GM23338 (cell line): Measurements from ENCODE around the gene SWT1. TPM values are rescaled to one million over a fixed set of nuclear protein-coding genes. Genes with fewer than 3 reads are reported as not detected.

Experiments used
- ATAC-seq: fragments of 200-7000 bp; cut with Tn5 transposase; 3 replicates; pipeline ENCODE4 v1.9.1; 2020
- DNase-seq: peaks from one replicate; pipeline ENCODE4 v3.0.0-alpha.2; 2015; ENCODE audit warnings: low spot score
- H2AFZ ChIP-seq: fragments of 200-600 bp; sonication (generic); 2 replicates; pipeline ENCODE4 v1.8.0; 2016; ENCODE audit warnings: antibody characterized with exemption, mild to moderate bottlenecking, moderate library complexity
- H3F3A ChIP-seq: fragments of 200-600 bp; sonication (generic); replicated peaks from 2 replicates; pipeline ENCODE4 v1.8.0; 2017; ENCODE audit warnings: antibody characterized with exemption, mixed run types, low read depth
- H3K27ac ChIP-seq: fragments of 200-600 bp; sonication (generic); 2 replicates; pipeline ENCODE4 v1.6.1; 2016; ENCODE audit warnings: low read depth
- H3K27me3 ChIP-seq: fragments of 200-600 bp; sonication (generic); 2 replicates; pipeline ENCODE4 v1.8.0; 2016; ENCODE audit warnings: mild to moderate bottlenecking, mixed run types, moderate library complexity; ENCODE audit not compliant: insufficient read depth
- H3K36me3 ChIP-seq: fragments of 200-600 bp; sonication (generic); 2 replicates; pipeline ENCODE4 v1.8.0; 2016; ENCODE audit warnings: mild to moderate bottlenecking; ENCODE audit not compliant: insufficient read depth
- H3K4me1 ChIP-seq: fragments of 200-600 bp; sonication (generic); 2 replicates; pipeline ENCODE4 v1.8.0; 2016; ENCODE audit warnings: mild to moderate bottlenecking, moderate library complexity; ENCODE audit not compliant: insufficient read depth
- H3K4me2 ChIP-seq: fragments of 200-600 bp; sonication (generic); 2 replicates; pipeline ENCODE4 v1.7.1; 2017; ENCODE audit warnings: mixed run types
- H3K4me3 ChIP-seq: fragments of 200-600 bp; sonication (generic); 2 replicates; pipeline ENCODE4 v1.6.1; 2016; ENCODE audit warnings: mixed run types
- H3K79me2 ChIP-seq: fragments of 200-600 bp; sonication (generic); replicated peaks from 2 replicates; pipeline ENCODE4 v1.8.0; 2017; ENCODE audit warnings: mild to moderate bottlenecking; ENCODE audit not compliant: insufficient read depth
- H3K9me2 ChIP-seq: fragments of 200-600 bp; sonication (generic); 2 replicates; pipeline ENCODE4 v1.8.0; 2017; ENCODE audit not compliant: insufficient read depth
- H4K20me1 ChIP-seq: fragments of 200-600 bp; sonication (generic); replicated peaks from 2 replicates; pipeline ENCODE4 v1.8.0; 2017; ENCODE audit warnings: mild to moderate bottlenecking; ENCODE audit not compliant: insufficient read depth
- H3K27ac Mint-ChIP-seq: 2 replicates; pipeline ENCODE4 v1.8.0; 2020; ENCODE audit warnings: inconsistent platforms, mild to moderate bottlenecking, moderate library complexity, mixed read lengths
- H3K27me3 Mint-ChIP-seq: 3 replicates; pipeline ENCODE4 v1.8.0; 2022; ENCODE audit warnings: low read depth, mild to moderate bottlenecking, moderate library complexity, mixed read lengths, inconsistent platforms; ENCODE audit not compliant: insufficient read depth, poor library complexity
- H3K36me3 Mint-ChIP-seq: 3 replicates; pipeline ENCODE4 v1.8.0; 2021; ENCODE audit warnings: low read depth, mild to moderate bottlenecking, inconsistent platforms, moderate library complexity, mixed read lengths
- H3K4me1 Mint-ChIP-seq: 3 replicates; pipeline ENCODE4 v1.8.0; 2020; ENCODE audit warnings: mild to moderate bottlenecking, inconsistent platforms, mixed read lengths
- H3K4me3 Mint-ChIP-seq: 3 replicates; pipeline ENCODE4 v1.8.0; 2021; ENCODE audit warnings: moderate library complexity, mild to moderate bottlenecking, inconsistent platforms, mixed read lengths
- H3K9me3 Mint-ChIP-seq: 3 replicates; pipeline ENCODE4 v1.8.0; 2020; ENCODE audit warnings: moderate library complexity, mild to moderate bottlenecking, inconsistent platforms, mixed read lengths
- CREB1 ChIP-seq: fragments of 250-450 bp; sonication (Bioruptor Pico); IDR thresholded peaks from 2 replicates; pipeline ENCODE4 v1.5.0; 2020; ENCODE audit warnings: low read depth, mild to moderate bottlenecking, moderate library complexity
- CTCF ChIP-seq, 2 experiments: fragments of 200-600 bp in 1 of 2; sonication (generic) in 1 of 2; conservative IDR thresholded peaks; 2 replicates each; pipeline versions ENCODE4 v1.5.1 to v1.6.1; 2016 to 2017; ENCODE audit warnings: antibody characterized with exemption in 2 of 2, low read depth in 2 of 2, mild to moderate bottlenecking in 2 of 2, moderate library complexity in 1 of 2
- EZH2 ChIP-seq: fragments of 200-600 bp; sonication (generic); IDR thresholded peaks from one replicate; pipeline ENCODE4 v1.8.0; 2017; ENCODE audit warnings: antibody characterized with exemption, mild to moderate bottlenecking, low read depth; ENCODE audit not compliant: unreplicated experiment
- EZH2phosphoT487 ChIP-seq: fragments of 200-600 bp; sonication (generic); IDR thresholded peaks from one replicate; pipeline ENCODE4 v1.8.1; 2018; ENCODE audit warnings: antibody characterized with exemption; ENCODE audit not compliant: unreplicated experiment
- JUNB ChIP-seq: IDR thresholded peaks from one replicate; pipeline ENCODE4 v1.6.1; 2016; ENCODE audit warnings: antibody characterized with exemption; ENCODE audit not compliant: unreplicated experiment
- NANOG ChIP-seq: IDR thresholded peaks from 2 replicates; pipeline ENCODE4 v1.6.1; 2016; ENCODE audit warnings: antibody characterized with exemption, borderline replicate concordance
- POLR2AphosphoS5 ChIP-seq: IDR thresholded peaks from 2 replicates; pipeline ENCODE4 v1.6.1; 2016; ENCODE audit warnings: antibody characterized with exemption, low read depth
- STAT1 ChIP-seq: IDR thresholded peaks from one replicate; pipeline ENCODE4 v1.6.1; 2016; ENCODE audit warnings: antibody characterized with exemption; ENCODE audit not compliant: unreplicated experiment
- ZNF114 ChIP-seq: fragments of 250-450 bp; sonication (Bioruptor Pico); IDR thresholded peaks from 2 replicates; pipeline ENCODE4 v1.5.0; 2020; ENCODE audit warnings: mild to moderate bottlenecking, moderate library complexity
- ZNF331 ChIP-seq: fragments of 250-450 bp; sonication (Bioruptor Pico); IDR thresholded peaks from 2 replicates; pipeline ENCODE4 v1.5.0; 2020; ENCODE audit warnings: low read depth, mild to moderate bottlenecking, moderate library complexity
- polyA plus RNA-seq: library from polyadenylated mRNA; unstranded; fragments of >200 nt; fragmentation: Nextera tagmentation; extraction: Ambion mirVana; gene quantifications from 2 replicates; pipeline ENCODE4 v1.2.1, GENCODE V29; 2016
- total RNA-seq: library from RNA; depleted of rRNA; stranded (reverse); fragments of >200 nt; shearing (Covaris generic); gene quantifications from 2 replicates; pipeline ENCODE4 v1.2.3, GENCODE V29; 2014
- TF ChIP-seq, protein P1 (sequence below): IDR thresholded peaks from one replicate; pipeline ENCODE4 v1.6.1; 2018; ENCODE audit warnings: antibody characterized with exemption; ENCODE audit not compliant: unreplicated experiment

The SWT1 gene
- total and polyA plus RNA-seq, 2 experiments from 2014 or later = 3.6 to 5.7 TPM

GRCh38 chr1:185287451-185287850, 130.5 kb downstream of the SWT1 start:
- H3K4me1 Mint-ChIP-seq = peaks cover 3% of the 10 kb centered on the region; the same call in 2 of the 3 replicates
- Histone ChIP-seq H3K27me3 (no peaks in the 10 kb centered on the region), H3K36me3 (no peaks in the 10 kb centered on the region), H4K20me1 (no peaks in the 10 kb centered on the region), H3K4me3 (no peak overlapping the region), H3K4me1 (no peaks in the 10 kb centered on the region), H3F3A (no peaks in the 10 kb centered on the region), H3K9me2 (no peaks in the 10 kb centered on the region), H3K79me2 (no peaks in the 10 kb centered on the region), H3K27ac (no peak overlapping the region), H3K4me2 (no peak overlapping the region), H2AFZ (no peak overlapping the region)
- H3K4me3 Mint-ChIP-seq = no peak overlapping the region
- H3K27me3 Mint-ChIP-seq = peaks cover 4% of the 10 kb centered on the region
- no peak overlapping the region for H3K27ac Mint-ChIP-seq
- H3K9me3 Mint-ChIP-seq = peaks cover 4% of the 10 kb centered on the region; the same call in 1 of the 3 replicates
- TF ChIP-seq ZNF331 (CRISPR knock-in tag) (no peak), EZH2phosphoT487 (no peak), NANOG (no peak), POLR2AphosphoS5 (no peak), CTCF (conservative IDR thresholded peaks at IDR 0.05; ENCODE audit: low read depth in 2 of 2) (no peak), STAT1 (no peak), EZH2 (no peak), JUNB (no peak), ZNF114 (CRISPR knock-in tag) (no peak)
- TF ChIP-seq, protein P1, sequence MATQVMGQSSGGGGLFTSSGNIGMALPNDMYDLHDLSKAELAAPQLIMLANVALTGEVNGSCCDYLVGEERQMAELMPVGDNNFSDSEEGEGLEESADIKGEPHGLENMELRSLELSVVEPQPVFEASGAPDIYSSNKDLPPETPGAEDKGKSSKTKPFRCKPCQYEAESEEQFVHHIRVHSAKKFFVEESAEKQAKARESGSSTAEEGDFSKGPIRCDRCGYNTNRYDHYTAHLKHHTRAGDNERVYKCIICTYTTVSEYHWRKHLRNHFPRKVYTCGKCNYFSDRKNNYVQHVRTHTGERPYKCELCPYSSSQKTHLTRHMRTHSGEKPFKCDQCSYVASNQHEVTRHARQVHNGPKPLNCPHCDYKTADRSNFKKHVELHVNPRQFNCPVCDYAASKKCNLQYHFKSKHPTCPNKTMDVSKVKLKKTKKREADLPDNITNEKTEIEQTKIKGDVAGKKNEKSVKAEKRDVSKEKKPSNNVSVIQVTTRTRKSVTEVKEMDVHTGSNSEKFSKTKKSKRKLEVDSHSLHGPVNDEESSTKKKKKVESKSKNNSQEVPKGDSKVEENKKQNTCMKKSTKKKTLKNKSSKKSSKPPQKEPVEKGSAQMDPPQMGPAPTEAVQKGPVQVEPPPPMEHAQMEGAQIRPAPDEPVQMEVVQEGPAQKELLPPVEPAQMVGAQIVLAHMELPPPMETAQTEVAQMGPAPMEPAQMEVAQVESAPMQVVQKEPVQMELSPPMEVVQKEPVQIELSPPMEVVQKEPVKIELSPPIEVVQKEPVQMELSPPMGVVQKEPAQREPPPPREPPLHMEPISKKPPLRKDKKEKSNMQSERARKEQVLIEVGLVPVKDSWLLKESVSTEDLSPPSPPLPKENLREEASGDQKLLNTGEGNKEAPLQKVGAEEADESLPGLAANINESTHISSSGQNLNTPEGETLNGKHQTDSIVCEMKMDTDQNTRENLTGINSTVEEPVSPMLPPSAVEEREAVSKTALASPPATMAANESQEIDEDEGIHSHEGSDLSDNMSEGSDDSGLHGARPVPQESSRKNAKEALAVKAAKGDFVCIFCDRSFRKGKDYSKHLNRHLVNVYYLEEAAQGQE = no peak
- no peak; the same call in 2 of the 3 replicates for ATAC-seq
- no peak for DNase-seq
- H3K36me3 Mint-ChIP-seq = peaks cover 5% of the 10 kb centered on the region; the same call in 2 of the 3 replicates

DNA sequence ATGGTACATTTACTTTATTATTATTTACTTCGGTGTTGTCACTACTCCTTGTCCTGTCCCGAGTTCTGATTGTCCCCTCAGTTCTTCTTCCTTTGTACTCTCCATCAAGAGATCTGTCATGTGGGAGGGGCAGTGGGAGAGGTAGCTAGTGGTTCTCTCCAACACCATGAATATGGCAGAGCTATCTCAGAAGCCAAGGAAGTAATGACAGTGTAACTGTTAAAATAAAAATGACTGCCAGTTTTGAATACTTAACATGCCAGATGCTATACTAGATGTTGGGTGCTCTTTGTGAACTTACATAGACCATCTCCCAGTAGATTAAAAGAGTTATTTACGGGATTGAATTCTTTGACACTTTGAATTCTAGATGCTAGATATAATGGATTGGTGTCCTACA, 131.5 kb downstream of the SWT1 start:
- ATAC-seq (no peak), DNase-seq (no peak)
- H3K79me2 ChIP-seq = no peaks in the 10 kb centered on the region
- Mint-ChIP-seq H3K4me1 (peaks cover 3% of the 10 kb centered on the region; the same call in 2 of the 3 replicates), H3K9me3 (peaks cover 4% of the 10 kb centered on the region; the same call in 1 of the 3 replicates), H3K27me3 (peaks cover 4% of the 10 kb centered on the region), H3K4me3 (no peak overlapping the region), H3K27ac (no peak overlapping the region), H3K36me3 (peaks cover 5% of the 10 kb centered on the region; the same call in 2 of the 3 replicates)
- no peak overlapping the region for H3K27ac ChIP-seq
- H3K4me1 ChIP-seq = no peaks in the 10 kb centered on the region
- no peak overlapping the region for H3K4me2 ChIP-seq
- no peak overlapping the region for H3K4me3 ChIP-seq
- no peaks in the 10 kb centered on the region for H4K20me1 ChIP-seq
- no peaks in the 10 kb centered on the region for H3F3A ChIP-seq
- H3K9me2 ChIP-seq = no peaks in the 10 kb centered on the region
- no peaks in the 10 kb centered on the region for H3K36me3 ChIP-seq
- H3K27me3 ChIP-seq = no peaks in the 10 kb centered on the region
- H2AFZ ChIP-seq = no peak overlapping the region
- TF ChIP-seq CTCF (conservative IDR thresholded peaks at IDR 0.05; ENCODE audit: low read depth in 2 of 2) (no peak), NANOG (no peak), CREB1 (CRISPR knock-in tag) (no peak), EZH2 (no peak), ZNF331 (CRISPR knock-in tag) (no peak), EZH2phosphoT487 (no peak), JUNB (no peak), STAT1 (no peak)
- TF ChIP-seq, protein P1 = no peak
